Epithelial cell of proximal tubule (primary cell): ENCODE data around the gene NIN. TPM values are rescaled to one million over a fixed set of nuclear protein-coding genes. Genes with fewer than 3 reads are reported as not detected.

Source experiments
- DNase-seq: peaks from one replicate; pipeline ENCODE4 v3.0.0-alpha.2; 2011; ENCODE audit warnings: low read depth
- H3K4me3 ChIP-seq: 2 replicates; pipeline ENCODE4 v1.5.1; 2011; ENCODE audit warnings: low read depth, mild to moderate bottlenecking, low read length
- total RNA-seq: library from RNA; depleted of rRNA; stranded (reverse); fragments of >200 nt; gene quantifications from 2 replicates; pipeline ENCODE4 v1.2.3, GENCODE V29; 2015
- TF ChIP-seq, protein P1 (sequence below): conservative IDR thresholded peaks from 2 replicates; pipeline ENCODE4 v1.5.1; 2012; ENCODE audit warnings: low read depth, mild to moderate bottlenecking, low read length

The NIN gene
- total RNA-seq, 1 donor from 2014 or later = 26.9 TPM

DNA sequence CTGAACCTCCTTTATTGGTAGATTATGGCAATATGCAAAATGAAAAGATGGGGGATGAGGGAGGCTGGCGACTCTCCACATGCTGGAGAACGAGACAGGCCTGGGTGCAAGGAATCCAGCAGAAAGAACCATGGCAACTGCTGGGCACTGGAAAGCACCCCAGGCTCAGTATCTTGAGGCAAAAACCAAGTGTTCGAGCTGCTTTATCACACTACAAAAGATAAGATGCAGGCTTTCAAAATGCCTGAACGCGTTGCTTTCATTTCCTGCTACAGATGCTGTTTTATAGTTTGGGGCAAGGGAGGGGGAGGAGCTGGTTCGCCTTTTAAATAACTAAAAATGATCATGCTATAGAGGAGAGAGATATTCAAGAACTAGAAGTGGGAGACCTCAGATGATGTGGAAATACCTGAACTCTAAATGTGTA, 38.9 kb downstream of the NIN start:
- H3K4me3 ChIP-seq = no peak overlapping the region
- no peak for DNase-seq
- TF ChIP-seq, protein P1, sequence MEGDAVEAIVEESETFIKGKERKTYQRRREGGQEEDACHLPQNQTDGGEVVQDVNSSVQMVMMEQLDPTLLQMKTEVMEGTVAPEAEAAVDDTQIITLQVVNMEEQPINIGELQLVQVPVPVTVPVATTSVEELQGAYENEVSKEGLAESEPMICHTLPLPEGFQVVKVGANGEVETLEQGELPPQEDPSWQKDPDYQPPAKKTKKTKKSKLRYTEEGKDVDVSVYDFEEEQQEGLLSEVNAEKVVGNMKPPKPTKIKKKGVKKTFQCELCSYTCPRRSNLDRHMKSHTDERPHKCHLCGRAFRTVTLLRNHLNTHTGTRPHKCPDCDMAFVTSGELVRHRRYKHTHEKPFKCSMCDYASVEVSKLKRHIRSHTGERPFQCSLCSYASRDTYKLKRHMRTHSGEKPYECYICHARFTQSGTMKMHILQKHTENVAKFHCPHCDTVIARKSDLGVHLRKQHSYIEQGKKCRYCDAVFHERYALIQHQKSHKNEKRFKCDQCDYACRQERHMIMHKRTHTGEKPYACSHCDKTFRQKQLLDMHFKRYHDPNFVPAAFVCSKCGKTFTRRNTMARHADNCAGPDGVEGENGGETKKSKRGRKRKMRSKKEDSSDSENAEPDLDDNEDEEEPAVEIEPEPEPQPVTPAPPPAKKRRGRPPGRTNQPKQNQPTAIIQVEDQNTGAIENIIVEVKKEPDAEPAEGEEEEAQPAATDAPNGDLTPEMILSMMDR = no peak

DNA sequence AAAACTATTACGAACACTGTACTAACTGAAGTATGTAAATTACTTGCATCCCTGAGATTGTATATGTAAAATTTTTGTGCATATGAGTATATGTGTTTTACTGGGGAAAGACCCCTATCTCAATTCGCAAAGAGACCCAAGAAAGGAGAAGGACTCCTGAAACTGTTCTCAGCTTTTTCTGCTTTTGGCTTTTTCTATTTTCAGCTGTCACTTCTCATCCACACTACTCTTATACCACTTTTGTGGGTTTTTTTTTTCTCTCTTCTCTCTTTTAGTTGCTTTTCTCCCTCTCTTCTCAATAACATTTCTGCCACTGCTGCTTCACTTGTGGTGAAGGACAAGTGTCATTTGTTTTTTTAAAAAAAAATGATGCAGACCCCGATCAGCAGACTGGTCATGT, 39.8 kb downstream of the NIN start:
- TF ChIP-seq, protein P1 = no peak
- DNase-seq = no peak
- H3K4me3 ChIP-seq = no peak overlapping the region

DNA sequence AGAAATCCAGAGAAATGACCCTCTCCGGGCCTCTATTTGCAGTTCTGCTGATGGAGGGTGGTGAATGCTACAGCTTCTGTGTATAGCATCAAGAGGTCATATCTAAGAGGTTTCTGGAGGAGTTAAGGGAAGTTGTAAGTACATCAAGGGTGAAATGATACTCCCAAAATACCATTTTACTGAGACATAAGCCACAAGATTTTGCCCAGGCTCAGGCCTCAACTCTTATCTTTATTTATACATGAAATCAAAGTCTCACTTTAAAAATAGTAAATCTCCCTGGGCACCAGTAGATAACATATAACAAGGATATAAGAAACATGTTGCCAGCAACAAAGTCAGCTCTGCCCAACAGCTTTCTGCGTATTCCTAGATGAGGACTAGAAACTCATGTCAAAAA, 40.4 kb downstream of the NIN start:
- DNase-seq = no peak
- TF ChIP-seq, protein P1 = no peak

DNA sequence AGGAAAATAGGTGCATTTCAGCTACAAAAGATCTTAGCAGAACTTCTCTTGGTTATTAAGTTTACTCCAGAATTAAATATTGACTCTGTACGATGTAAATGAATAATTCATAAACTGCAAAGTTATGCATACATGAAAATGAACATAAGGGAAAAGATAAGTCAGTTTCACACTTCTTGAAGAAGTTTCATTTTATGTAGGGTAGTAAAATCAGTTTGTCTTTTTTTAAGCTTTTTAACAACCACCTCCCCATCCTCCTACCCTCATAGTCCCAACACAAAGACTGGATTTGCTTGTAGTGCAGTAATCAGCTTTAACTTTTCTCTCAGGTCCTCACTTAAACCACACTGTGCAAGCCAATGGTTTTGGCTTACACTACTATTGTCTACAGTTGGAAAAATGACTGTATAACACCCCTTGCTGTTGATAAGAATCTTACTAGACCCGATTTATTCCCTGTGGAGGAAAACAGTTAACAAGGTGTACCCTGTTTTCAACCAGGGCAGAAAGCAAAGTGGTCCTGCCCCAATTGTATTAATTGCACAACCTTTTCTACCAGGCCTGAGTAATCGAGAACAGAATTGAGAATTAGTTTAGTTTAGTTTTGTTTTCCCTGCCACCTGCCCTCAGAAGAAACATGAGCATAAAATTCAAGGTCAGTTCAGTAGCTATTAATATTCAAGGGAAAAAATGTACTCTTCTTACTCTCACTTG, 44.1 kb downstream of the NIN start:
- TF ChIP-seq, protein P1 = no peak
- DNase-seq = no peak
- H3K4me3 ChIP-seq = no peak overlapping the region

More for the DNA sequence above, 40.4 kb downstream of the NIN start:
- no peak overlapping the region for H3K4me3 ChIP-seq

GRCh38 chr14:50785457-50786063, 45.4 kb downstream of the NIN start:
- DNase-seq = no peak
- H3K4me3 ChIP-seq = no peak overlapping the region
- TF ChIP-seq, protein P1 = no peak

GRCh38 chr14:50784683-50785456, 46.1 kb downstream of the NIN start:
- TF ChIP-seq, protein P1 = no peak

More at GRCh38 chr14:50784683-50785456, 46.1 kb downstream of the NIN start:
- H3K4me3 ChIP-seq = no peak overlapping the region
- no peak for DNase-seq
